Measurements from ENCODE around the gene MGME1. TPM values are rescaled to one million over a fixed set of nuclear protein-coding genes. Genes with fewer than 3 reads are reported as not detected.

The MGME1 gene
- total and polyA plus RNA-seq, 2 of the 13 experiments (the other 11 are each of a cell fraction or from before 2014, with no cell fraction given): 36.7 to 66.6 TPM

GRCh38 chr20:17985388-17986018, 16.7 kb downstream of the MGME1 start (continued):
- TF ChIP-seq AKNA (CRISPR knock-in tag; IDR thresholded peaks at IDR 0.05; ENCODE audit: borderline replicate concordance) (no peak), FOSL2 (CRISPR knock-in tag; IDR thresholded peaks at IDR 0.05) (peak; percentile 87), BCL6 (CRISPR knock-in tag; IDR thresholded peaks at IDR 0.05) (peak; percentile 84), STAG1 (CRISPR knock-in tag; IDR thresholded peaks at IDR 0.05) (peak; percentile 11; the same call in 1 of the 2 replicates), SIN3B (IDR thresholded peaks at IDR 0.05; ENCODE audit: low read length) (0 out of 2 replicates have a peak, but pooled peaks have one; percentile 52), MEIS2 (CRISPR knock-in tag; IDR thresholded peaks at IDR 0.05) (0 out of 2 replicates have a peak, but pooled peaks have one; percentile 7), RCOR2 (CRISPR knock-in tag; IDR thresholded peaks at IDR 0.05) (peak; percentile 99), ZNF331 (CRISPR knock-in tag; IDR thresholded peaks at IDR 0.05) (peak; percentile 98), PRDM4 (CRISPR knock-in tag; IDR thresholded peaks at IDR 0.05; ENCODE audit: borderline replicate concordance) (no peak), TBX2 (CRISPR knock-in tag; IDR thresholded peaks at IDR 0.05; ENCODE audit: borderline replicate concordance) (peak; percentile 56; the same call in 1 of the 2 replicates), RERE (CRISPR knock-in tag; IDR thresholded peaks at IDR 0.05; ENCODE audit: low read depth) (peak; percentile 82; the same call in 1 of the 2 replicates), MIER3 (CRISPR knock-in tag; IDR thresholded peaks at IDR 0.05; ENCODE audit: borderline replicate concordance) (peak; percentile 96; the same call in 1 of the 2 replicates), ZNF772 (CRISPR knock-in tag; IDR thresholded peaks at IDR 0.05) (0 out of 2 replicates have a peak, but pooled peaks have one; percentile 42)
- TF ChIP-seq, protein P1, sequence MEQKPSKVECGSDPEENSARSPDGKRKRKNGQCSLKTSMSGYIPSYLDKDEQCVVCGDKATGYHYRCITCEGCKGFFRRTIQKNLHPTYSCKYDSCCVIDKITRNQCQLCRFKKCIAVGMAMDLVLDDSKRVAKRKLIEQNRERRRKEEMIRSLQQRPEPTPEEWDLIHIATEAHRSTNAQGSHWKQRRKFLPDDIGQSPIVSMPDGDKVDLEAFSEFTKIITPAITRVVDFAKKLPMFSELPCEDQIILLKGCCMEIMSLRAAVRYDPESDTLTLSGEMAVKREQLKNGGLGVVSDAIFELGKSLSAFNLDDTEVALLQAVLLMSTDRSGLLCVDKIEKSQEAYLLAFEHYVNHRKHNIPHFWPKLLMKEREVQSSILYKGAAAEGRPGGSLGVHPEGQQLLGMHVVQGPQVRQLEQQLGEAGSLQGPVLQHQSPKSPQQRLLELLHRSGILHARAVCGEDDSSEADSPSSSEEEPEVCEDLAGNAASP (CRISPR knock-in tag; IDR thresholded peaks at IDR 0.05; ENCODE audit: borderline replicate concordance): peak; percentile 77; the same call in 1 of the 2 replicates

Measured in HepG2 (cell line).